Placental pericyte (primary cell): ENCODE data around the gene SLAMF8. TPM values are rescaled to one million over a fixed set of nuclear protein-coding genes. Genes with fewer than 3 reads are reported as not detected.

Experiments used
- small RNA-seq: library from RNA; depleted of rRNA; stranded (forward); fragments of <200 nt; gene quantifications from one replicate; pipeline ENCODE3, GENCODE V24; 2012; ENCODE audit warnings: low replicate concordance
- total RNA-seq: library from RNA; depleted of rRNA; stranded (reverse); fragments of >200 nt; gene quantifications from 2 replicates; pipeline ENCODE4 v1.2.3, GENCODE V29; 2012

SLAMF8 gene
- total RNA-seq: 0.72 TPM in 1 of 2 replicates, not detected in the other

DNA sequence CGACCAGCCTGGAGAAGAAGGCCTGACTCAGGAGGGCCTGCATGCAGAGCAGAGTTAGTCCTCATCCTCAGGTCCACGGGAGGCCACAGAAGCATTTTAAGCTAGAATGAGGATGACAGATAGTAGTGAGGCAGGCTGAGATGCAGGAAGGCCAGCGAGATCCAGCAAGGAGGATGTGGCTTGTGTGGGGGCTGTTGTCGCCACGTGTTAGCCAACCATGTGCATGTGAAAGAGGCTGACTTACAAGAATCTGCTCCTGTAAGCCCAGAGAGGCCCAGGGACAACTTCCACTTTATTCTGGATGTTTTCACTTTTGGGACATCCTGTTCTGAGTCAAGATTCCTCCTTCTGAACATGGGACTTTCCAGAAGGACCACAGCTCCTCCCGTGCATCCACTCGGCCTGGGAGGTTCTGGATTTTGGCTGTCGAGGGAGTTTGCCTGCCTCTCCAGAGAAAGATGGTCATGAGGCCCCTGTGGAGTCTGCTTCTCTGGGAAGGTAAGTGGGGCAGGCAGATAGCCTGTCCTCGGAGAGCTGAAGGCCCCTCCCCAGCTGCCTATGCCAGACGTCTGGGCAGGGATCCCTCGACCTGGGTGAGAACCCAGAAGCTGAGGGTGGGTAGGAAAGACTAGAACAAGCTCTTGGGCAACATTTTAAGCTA is at the start of gene SLAMF8:
TSS of gene SLAMF8 (plus strand) at position 433 of the 661 bp plus-strand sequence. CDS start at position 459, 26 bp downstream.

DNA sequence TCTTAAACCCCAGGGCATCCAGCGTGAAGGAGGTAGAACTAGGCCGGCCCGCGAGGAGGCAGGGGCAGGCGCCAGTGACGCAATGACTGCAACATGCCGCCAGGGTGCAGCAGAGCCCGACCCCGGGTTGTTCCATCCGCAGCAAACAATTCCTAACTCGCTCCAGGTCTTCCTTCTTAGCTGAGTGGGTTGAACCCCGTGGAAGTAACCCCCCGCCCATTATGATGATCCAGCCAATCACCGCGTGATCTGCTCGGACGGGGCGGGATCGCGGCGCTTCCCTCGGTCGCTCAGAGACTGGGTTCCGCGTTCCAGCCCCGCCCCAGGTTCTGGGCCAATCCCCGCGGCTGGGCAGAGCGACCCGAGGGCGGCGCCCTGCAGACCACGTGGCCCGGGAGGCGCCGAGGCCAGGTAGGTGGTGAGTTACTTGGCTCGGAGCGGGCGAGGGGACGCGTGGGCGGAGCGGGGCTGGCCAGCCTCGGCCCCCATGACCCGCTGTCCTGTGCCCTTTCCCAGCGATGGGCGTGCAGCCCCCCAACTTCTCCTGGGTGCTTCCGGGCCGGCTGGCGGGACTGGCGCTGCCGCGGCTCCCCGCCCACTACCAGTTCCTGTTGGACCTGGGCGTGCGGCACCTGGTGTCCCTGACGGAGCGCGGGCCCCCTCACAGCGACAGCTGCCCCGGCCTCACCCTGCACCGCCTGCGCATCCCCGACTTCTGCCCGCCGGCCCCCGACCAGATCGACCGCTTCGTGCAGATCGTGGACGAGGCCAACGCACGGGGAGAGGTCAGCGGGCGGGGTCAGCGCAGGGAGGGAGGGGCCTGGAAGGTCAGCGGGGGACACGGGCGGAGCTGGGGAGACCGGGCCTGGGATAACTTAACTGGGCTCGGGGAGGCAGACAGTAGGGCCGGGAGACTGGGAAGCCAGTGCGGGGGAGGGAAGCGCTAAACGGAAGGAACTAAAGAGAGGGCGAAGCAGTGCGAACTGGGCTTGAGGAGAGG is 45.8 kb upstream of the SLAMF8 start, which contains the start of gene DUSP23:
TSS of gene DUSP23 (plus strand) at position 380 of the 1,000 bp plus-strand sequence. CDS start at position 519, 139 bp downstream.

DNA sequence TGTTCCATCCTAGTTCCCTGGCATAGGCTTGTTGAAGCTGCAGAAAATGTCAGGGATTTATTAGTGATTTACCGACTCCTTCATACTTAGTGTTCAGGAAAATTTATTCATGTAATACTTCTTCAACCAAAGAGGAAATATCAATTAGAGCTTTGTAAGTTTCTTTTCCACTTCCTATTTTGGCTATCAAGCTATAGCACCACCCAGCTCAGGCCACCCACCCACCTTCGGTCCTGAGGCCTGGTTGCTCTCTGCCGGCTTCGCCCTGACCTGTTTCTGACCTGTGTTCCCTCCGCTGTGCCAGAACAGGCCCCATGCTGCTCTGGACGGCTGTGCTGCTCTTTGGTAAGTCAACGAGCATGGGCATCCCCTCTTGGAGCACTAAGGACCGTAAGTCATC is 24.6 kb upstream of the SLAMF8 start, which contains the start of gene FCRL6:
TSS of gene FCRL6 (plus strand) at position 250 of the 400 bp plus-strand sequence. CDS start at position 315, 65 bp downstream.

DNA sequence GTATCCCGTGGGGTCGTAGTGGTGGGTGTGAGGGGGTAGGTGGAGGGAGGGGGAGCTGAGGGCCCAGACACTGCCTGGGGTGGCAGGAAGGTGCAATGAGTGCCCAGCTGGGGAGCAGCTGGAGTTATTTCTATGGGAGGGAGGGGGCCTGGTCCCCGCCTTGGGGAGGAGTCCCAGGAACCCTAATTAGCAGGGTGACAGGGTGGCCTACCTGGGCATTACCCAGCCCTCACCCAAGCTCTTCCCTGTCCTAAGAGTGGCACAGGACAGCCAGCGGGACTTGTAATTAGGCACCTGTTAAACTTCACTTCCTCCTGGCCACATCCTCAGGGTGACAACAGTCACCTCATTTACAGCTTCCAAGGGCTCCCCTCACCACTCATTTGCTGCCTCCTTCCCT is 35.9 kb downstream of the SLAMF8 start, which contains the start of gene VSIG8:
TSS of gene VSIG8 (minus strand) at position 101 of the 400 bp plus-strand sequence. CDS start 136 bp downstream, outside the sequence.

Small RNA genes lying within 50 kb of the gene (small RNA-seq; reads per million reads assigned to genes)
- 0.36 reads per million, percentile 7 among the genes with 10 or more reads in this experiment for gene RF00570

Other genes starting within 250 kb of the SLAMF8 start
- gene APCS, start 239.0 kb upstream of the SLAMF8 start, total RNA-seq: not detected in 2 replicates
- gene CRP, start 112.3 kb upstream of the SLAMF8 start, total RNA-seq: not detected in 2 replicates
- 0.88 and 11.3 TPM in 2 replicates for gene DUSP23, start 45.9 kb upstream of the SLAMF8 start, total RNA-seq
- not detected in 2 replicates for gene FCRL6, start 24.5 kb upstream of the SLAMF8 start, total RNA-seq
- 0.22 and 0.43 TPM in 2 replicates for gene VSIG8, start 35.8 kb downstream of the SLAMF8 start, total RNA-seq
- gene CFAP45, start 73.3 kb downstream of the SLAMF8 start, total RNA-seq: 0.44 and 1.3 TPM in 2 replicates
- gene TAGLN2, start 98.6 kb downstream of the SLAMF8 start, total RNA-seq: 228 and 615 TPM in 2 replicates
- gene IGSF9, start 118.7 kb downstream of the SLAMF8 start, total RNA-seq: not detected in 2 replicates
- gene SLAMF9, start 127.4 kb downstream of the SLAMF8 start, total RNA-seq: not detected in 2 replicates
- gene PIGM, start 205.1 kb downstream of the SLAMF8 start, total RNA-seq: 3.7 and 7.2 TPM in 2 replicates
- not detected in 2 replicates for gene KCNJ10, start 243.3 kb downstream of the SLAMF8 start, total RNA-seq